ENCODE data around the gene DSG2.

The DSG2 gene

DNA sequence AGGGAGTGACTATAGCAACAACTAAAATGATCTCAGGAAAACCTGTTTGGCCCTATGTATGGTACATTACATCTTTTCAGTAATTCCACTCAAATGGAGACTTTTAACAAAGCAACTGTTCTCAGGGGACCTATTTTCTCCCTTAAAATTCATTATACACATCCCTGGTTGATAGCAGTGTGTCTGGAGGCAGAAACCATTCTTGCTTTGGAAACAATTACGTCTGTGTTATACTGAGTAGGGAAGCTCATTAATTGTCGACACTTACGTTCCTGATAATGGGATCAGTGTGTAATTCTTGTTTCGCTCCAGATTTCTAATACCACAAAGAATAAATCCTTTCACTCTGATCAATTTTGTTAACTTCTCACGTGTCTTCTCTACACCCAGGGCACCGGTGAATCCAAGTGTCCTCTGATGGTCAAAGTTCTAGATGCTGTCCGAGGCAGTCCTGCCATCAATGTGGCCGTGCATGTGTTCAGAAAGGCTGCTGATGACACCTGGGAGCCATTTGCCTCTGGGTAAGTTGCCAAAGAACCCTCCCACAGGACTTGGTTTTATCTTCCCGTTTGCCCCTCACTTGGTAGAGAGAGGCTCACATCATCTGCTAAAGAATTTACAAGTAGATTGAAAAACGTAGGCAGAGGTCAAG lies 94.7 kb downstream of the DSG2 start:
- no peak for DNase-seq

DNA sequence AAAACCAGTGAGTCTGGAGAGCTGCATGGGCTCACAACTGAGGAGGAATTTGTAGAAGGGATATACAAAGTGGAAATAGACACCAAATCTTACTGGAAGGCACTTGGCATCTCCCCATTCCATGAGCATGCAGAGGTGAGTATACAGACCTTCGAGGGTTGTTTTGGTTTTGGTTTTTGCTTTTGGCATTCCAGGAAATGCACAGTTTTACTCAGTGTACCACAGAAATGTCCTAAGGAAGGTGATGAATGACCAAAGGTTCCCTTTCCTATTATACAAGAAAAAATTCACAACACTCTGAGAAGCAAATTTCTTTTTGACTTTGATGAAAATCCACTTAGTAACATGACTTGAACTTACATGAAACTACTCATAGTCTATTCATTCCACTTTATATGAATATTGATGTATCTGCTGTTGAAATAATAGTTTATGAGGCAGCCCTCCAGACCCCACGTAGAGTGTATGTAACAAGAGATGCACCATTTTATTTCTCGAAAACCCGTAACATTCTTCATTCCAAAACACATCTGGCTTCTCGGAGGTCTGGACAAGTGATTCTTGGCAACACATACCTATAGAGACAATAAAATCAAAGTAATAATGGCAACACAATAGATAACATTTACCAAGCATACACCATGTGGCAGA lies 97.3 kb downstream of the DSG2 start:
- no peak for DNase-seq

DNA sequence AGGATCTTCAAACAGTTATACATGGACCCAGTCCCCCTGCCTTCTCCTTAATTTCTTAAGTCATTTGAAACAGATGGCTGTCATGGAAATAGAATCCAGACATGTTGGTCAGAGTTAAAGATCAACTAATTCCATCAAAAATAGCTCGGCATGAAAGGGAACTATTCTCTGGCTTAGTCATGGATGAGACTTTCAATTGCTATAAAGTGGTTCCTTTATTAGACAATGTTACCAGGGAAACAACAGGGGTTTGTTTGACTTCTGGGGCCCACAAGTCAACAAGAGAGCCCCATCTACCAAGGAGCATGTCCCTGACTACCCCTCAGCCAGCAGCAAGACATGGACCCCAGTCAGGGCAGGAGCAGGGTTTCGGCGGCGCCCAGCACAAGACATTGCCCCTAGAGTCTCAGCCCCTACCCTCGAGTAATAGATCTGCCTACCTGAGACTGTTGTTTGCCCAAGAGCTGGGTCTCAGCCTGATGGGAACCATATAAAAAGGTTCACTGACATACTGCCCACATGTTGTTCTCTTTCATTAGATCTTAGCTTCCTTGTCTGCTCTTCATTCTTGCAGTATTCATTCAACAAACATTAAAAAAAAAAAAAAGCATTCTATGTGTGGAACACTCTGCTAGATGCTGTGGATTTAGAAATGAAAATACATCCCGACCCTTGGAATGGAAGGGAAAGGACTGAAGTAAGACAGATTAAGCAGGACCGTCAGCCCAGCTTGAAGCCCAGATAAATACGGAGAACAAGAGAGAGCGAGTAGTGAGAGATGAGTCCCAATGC lies 98.3 kb downstream of the DSG2 start:
- no peak for DNase-seq

DNA sequence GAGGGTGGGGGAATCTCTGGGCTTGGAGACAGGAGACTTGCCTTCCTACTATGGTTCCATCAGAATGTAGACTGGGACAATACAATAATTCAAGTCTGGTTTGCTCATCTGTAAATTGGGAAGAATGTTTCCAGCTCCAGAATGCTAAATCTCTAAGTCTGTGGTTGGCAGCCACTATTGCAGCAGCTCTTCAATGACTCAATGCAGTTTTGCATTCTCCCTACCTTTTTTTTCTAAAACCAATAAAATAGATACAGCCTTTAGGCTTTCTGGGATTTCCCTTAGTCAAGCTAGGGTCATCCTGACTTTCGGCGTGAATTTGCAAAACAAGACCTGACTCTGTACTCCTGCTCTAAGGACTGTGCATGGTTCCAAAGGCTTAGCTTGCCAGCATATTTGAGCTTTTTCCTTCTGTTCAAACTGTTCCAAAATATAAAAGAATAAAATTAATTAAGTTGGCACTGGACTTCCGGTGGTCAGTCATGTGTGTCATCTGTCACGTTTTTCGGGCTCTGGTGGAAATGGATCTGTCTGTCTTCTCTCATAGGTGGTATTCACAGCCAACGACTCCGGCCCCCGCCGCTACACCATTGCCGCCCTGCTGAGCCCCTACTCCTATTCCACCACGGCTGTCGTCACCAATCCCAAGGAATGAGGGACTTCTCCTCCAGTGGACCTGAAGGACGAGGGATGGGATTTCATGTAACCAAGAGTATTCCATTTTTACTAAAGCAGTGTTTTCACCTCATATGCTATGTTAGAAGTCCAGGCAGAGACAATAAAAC lies 100.2 kb downstream of the DSG2 start:
- no peak for DNase-seq

Measured in cortex of kidney (tissue), 1 donor.